Measurements from ENCODE around the gene RAB43.
"Not testable (repeated sequence)": the region's sequence is repeated elsewhere in the genome, so short reads cannot be mapped to it uniquely, and the experiment has no call there.

RAB43 gene

GRCh38 chr3:129100274-129100673 is 21.3 kb downstream of the RAB43 start:
- DNase-seq = no peak

- no peak for DNase-seq
These were observed 26.3 kb downstream of the RAB43 start for GRCh38 chr3:129095285-129095684.

GRCh38 chr3:129088312-129088711 is 33.3 kb downstream of the RAB43 start:
- DNase-seq = not testable (repeated sequence)

GRCh38 chr3:129087904-129088303 is 33.7 kb downstream of the RAB43 start:
- peak in 26 of 56 donors; percentile 2 to 58 (median 18) for DNase-seq

GRCh38 chr3:129087138-129087702 is 34.4 kb downstream of the RAB43 start:
- DNase-seq = no peak

- no peak for DNase-seq
These were observed 35.8 kb downstream of the RAB43 start for GRCh38 chr3:129085818-129086217.

GRCh38 chr3:129085165-129085715 is 36.4 kb downstream of the RAB43 start:
- no peak for DNase-seq

- DNase-seq = no peak
These were observed 37.1 kb downstream of the RAB43 start for GRCh38 chr3:129084501-129084900.

GRCh38 chr3:129082026-129082425 is 39.6 kb downstream of the RAB43 start:
- no peak for DNase-seq

GRCh38 chr3:129081503-129081902 is 40.1 kb downstream of the RAB43 start:
- DNase-seq = no peak

- DNase-seq = no peak
These were observed 43.1 kb downstream of the RAB43 start for GRCh38 chr3:129078510-129078909.

- no peak for DNase-seq
These were observed 44.4 kb downstream of the RAB43 start for GRCh38 chr3:129077222-129077621.

GRCh38 chr3:129070086-129070885 is 51.3 kb downstream of the RAB43 start:
- DNase-seq = no peak

GRCh38 chr3:129069313-129070085 is 52.1 kb downstream of the RAB43 start:
- DNase-seq = not testable (repeated sequence)

- DNase-seq = no peak
These were observed 53.2 kb downstream of the RAB43 start for GRCh38 chr3:129068291-129068886.

- DNase-seq = not testable (repeated sequence)
These were observed 53.9 kb downstream of the RAB43 start for GRCh38 chr3:129067719-129068118.

- DNase-seq = no peak
These were observed 55.9 kb downstream of the RAB43 start for GRCh38 chr3:129065720-129066073.

- no peak for DNase-seq
These were observed 56.4 kb downstream of the RAB43 start for GRCh38 chr3:129065016-129065719.

- DNase-seq = no peak
These were observed 57.6 kb downstream of the RAB43 start for GRCh38 chr3:129063841-129064482.

- no peak for DNase-seq
These were observed 58.4 kb downstream of the RAB43 start for GRCh38 chr3:129063091-129063640.

Data from nucleus accumbens (tissue), 56 donors.